Measurements from ENCODE around the gene ARSG.

ARSG gene

DNA sequence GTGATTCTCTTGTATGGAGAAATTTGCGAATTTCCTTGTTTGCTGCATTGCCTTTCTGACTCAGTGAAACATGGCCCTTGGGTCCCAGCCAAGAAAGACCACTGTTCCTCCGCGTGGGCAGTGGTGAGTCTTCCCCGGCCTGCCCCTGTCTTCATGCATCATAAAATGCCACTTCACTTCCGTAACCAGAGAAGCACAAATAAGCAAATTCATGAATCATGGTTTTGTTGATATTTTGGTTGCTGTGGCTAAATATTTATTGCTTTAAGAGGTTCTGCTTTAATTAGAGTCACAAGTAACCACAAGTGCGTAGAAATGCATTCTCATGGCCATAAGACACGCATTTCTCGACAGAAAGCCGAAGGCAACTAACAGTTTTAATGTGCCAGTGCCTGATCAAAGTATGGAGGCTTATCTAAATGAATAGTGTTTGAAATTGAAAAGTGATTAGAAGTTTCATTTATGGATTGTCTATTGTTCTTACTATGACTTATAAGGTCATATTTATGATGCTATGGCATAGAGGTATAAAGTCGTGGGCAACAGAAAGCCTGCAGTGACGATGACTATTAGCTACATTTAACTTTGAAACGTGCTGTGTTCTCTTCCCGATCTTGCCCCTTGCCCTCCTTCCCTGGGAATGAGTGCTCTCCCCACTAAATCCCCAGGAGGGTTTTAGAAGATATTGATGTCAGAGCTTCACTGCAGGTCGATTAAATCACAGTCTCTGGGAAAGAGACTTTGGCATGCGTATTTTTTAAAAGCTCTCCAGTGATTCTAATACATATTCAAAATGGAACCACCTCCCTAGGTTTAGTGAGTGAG is 90.0 kb downstream of the ARSG start:
- H3K4me3 ChIP-seq (ENCODE audit: low read depth, low read length), result no peak overlapping the region
- TF ChIP-seq, protein P1, sequence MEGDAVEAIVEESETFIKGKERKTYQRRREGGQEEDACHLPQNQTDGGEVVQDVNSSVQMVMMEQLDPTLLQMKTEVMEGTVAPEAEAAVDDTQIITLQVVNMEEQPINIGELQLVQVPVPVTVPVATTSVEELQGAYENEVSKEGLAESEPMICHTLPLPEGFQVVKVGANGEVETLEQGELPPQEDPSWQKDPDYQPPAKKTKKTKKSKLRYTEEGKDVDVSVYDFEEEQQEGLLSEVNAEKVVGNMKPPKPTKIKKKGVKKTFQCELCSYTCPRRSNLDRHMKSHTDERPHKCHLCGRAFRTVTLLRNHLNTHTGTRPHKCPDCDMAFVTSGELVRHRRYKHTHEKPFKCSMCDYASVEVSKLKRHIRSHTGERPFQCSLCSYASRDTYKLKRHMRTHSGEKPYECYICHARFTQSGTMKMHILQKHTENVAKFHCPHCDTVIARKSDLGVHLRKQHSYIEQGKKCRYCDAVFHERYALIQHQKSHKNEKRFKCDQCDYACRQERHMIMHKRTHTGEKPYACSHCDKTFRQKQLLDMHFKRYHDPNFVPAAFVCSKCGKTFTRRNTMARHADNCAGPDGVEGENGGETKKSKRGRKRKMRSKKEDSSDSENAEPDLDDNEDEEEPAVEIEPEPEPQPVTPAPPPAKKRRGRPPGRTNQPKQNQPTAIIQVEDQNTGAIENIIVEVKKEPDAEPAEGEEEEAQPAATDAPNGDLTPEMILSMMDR (conservative IDR thresholded peaks at IDR 0.05; ENCODE audit: low read depth, low read length), result no peak
- peak; percentile 93 for DNase-seq (ENCODE audit: low read depth)

DNA sequence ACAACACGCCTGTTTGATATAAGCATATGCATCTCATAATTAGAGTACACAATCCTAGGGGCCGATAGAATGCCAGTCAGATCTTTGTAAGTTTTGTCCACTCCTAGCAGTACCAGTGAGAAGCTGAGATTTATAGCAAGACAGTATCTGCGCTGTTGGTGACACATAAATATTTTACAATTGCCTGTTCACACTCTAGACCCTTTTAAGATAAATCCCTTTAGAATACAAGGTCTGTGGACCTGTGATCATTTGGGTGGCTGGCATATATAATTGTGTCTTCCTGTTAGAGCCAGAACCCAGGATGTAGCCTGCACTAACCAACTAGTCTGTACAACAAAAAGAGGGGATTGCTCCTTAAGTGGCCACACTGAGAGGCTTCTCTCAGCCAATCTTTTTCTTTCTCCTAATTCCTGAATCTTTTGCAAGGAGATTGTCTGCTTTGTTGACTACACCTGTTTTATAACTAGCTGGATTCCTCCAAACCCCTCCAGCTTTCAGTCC is 91.3 kb downstream of the ARSG start:
- TF ChIP-seq, protein P1 (conservative IDR thresholded peaks at IDR 0.05; ENCODE audit: low read depth, low read length), result no peak
- peak; percentile 29 for DNase-seq (ENCODE audit: low read depth)
- no peak overlapping the region for H3K4me3 ChIP-seq (ENCODE audit: low read depth, low read length)

DNA sequence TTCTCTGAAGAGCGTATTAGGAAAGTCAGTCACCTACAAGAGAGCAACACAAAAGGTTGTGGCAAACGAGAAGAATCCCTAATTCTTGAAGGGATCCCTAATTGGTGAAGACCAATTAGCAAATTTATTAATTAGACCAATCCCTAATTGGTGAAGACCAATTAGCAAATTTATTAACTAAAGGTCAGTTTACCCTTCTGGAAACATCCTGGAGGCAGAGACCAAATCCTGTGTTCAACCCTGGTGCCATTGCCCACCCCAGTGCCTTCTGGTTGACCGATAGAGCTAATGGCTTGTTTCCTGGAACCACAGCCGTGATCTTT is 91.8 kb downstream of the ARSG start:
- no peak overlapping the region for H3K4me3 ChIP-seq (ENCODE audit: low read depth, low read length)
- no peak for DNase-seq (ENCODE audit: low read depth)
- TF ChIP-seq, protein P1 (conservative IDR thresholded peaks at IDR 0.05; ENCODE audit: low read depth, low read length), result no peak

DNA sequence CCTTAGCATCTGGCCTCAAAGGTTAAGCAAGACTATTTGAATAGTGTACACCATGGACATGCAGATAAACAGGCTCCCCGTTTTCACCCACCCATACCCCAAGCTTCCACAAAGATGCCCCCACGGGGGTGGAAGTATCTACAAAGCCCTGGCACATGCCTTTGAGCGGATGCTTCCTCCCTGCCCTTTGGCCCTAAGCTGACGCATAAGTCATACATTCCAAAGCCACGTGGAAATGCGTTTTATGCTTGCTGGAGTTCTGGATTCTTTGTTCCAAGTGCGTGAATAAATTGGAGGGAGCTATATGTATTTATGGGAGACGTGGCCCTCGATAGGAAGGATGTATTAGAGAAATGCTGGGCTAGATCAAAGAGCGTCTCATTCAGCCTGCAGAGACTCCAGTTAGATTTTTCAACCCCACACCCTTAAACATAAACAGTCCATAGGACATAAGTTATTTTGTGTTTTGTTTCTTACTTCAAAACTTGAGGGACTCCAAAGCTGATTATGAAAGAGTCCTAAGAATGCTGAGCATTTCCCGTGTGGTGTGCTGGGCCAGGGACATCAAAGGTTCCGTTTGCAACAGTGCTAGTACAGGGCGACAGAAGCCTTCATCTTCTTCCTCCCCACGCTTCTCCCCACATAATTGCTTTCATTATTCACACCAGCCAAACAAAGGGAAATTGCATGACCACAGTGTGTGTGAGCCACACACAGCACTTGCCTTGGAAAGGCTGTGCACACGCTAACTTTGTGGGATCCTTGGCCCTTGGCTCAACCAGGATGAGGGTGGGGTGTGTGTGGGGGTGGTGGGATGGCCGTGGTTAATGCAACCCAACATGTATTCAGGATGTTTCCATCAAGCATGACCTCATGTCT is 92.4 kb downstream of the ARSG start:
- TF ChIP-seq, protein P1 (conservative IDR thresholded peaks at IDR 0.05; ENCODE audit: low read depth, low read length), result no peak
- peak; percentile 96 for DNase-seq (ENCODE audit: low read depth)
- no peak overlapping the region for H3K4me3 ChIP-seq (ENCODE audit: low read depth, low read length)

DNA sequence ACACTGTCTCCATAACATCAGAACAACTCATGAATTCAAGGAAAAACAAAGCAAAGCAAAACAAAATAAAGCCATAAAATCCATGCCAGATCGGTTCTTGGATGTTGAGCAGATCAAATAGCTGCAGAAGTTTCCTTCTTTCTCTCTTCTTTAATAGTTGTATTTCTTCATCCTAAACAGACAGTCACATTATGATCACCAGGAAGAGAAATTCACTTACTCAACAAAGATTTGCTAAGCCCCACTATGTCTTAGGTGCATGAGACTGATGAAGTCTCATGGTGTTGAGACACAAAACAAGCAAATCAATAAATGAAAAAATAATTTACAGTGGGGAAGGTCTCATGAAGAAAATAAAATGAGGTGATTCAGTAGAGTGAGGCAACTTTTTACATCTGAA is 93.2 kb downstream of the ARSG start:
- no peak overlapping the region for H3K4me3 ChIP-seq (ENCODE audit: low read depth, low read length)
- no peak for DNase-seq (ENCODE audit: low read depth)
- TF ChIP-seq, protein P1 (conservative IDR thresholded peaks at IDR 0.05; ENCODE audit: low read depth, low read length), result no peak

DNA sequence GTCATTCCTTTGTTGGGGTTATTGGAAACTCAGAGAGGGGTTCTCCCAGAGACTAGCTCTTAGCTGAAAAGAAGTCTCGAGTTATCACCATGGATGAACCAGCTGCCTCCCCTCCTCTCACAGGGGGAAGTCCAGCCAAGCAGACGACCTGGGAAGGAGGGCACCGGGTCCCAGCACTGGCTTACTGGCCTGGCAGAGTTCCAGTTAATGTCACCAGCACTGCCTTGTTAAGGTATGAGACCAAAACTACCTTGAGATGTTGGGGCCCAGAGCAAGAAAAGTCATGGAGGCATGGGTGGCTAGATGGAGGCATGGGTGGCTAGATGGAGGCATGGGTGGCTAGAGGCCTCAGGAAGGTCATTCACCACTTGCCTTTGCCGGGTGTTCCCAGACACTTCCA is 93.6 kb downstream of the ARSG start:
- peak; percentile 16 for DNase-seq (ENCODE audit: low read depth)
- TF ChIP-seq, protein P1 (conservative IDR thresholded peaks at IDR 0.05; ENCODE audit: low read depth, low read length), result no peak
- no peak overlapping the region for H3K4me3 ChIP-seq (ENCODE audit: low read depth, low read length)
